Esophagus squamous epithelium (tissue), 5 donors: Measurements from ENCODE around the gene WDR73. TPM values are rescaled to one million over a fixed set of nuclear protein-coding genes. Genes with fewer than 3 reads are reported as not detected.

Experiments used
- DNase-seq: peaks from one replicate; lab custom pipeline; 2025; lab: John Stamatoyannopoulos, UW
- H3K27ac ChIP-seq, 4 donors: fragments of 200-600 bp; sonication (generic); one replicate each; pipeline ENCODE4 v1.5.1; 2016 to 2019; ENCODE audit warnings: mild to moderate bottlenecking in 1 of 4
- H3K27me3 ChIP-seq, 4 donors: fragments of 200-600 bp; sonication (generic); 1 replicate in 3 of 4; 2 replicates in 1 of 4; pipeline versions ENCODE4 v1.5.1 to v1.6.0; 2017 to 2021; ENCODE audit warnings: antibody characterized with exemption in 1 of 4
- H3K36me3 ChIP-seq, 3 donors: fragments of 200-600 bp; sonication (generic); one replicate each; pipeline ENCODE4 v1.5.1; 2016 to 2019
- H3K4me1 ChIP-seq, 3 donors: fragments of 200-600 bp; sonication (generic); one replicate each; pipeline ENCODE4 v1.5.1; 2017 to 2019
- H3K4me3 ChIP-seq, 4 donors: fragments of 200-600 bp; sonication (generic); 1 replicate in 3 of 4; 2 replicates in 1 of 4; pipeline ENCODE4 v1.5.1; 2016 to 2019; ENCODE audit warnings: mild to moderate bottlenecking in 2 of 4, moderate library complexity in 1 of 4
- H3K9me3 ChIP-seq, 3 donors: fragments of 200-600 bp; sonication (generic); one replicate each; pipeline ENCODE4 v1.5.1; 2016 to 2019
- CTCF ChIP-seq, 6 experiments: fragments of 450-650 bp in 4 of 6; fragments of 200-600 bp in 2 of 6; sonication (generic) in 2 of 6; IDR thresholded peaks; one replicate each; pipeline ENCODE4 v1.5.1; 2016 to 2019; ENCODE audit warnings: antibody characterized with exemption in 6 of 6, mild to moderate bottlenecking in 4 of 6, moderate library complexity in 4 of 6
- POLR2A ChIP-seq, 4 donors: fragments of 450-650 bp; IDR thresholded peaks; one replicate each; pipeline ENCODE4 v1.6.1; 2017; ENCODE audit warnings: antibody characterized with exemption in 4 of 4, mild to moderate bottlenecking in 4 of 4, moderate library complexity in 3 of 4
- WGBS, 2 donors: methylation state at CpG; one replicate each; pipeline ENCODE4 v1.1.5; 2018; 5-methylcytosine and 5-hydroxymethylcytosine counted together
- intact Hi-C: fragments of 100-400 bp; cut with DNase I; formaldehyde crosslinking; loops from one replicate; pipeline ENCODE4 v1.15.0; 2022
- total RNA-seq, 4 donors: library from RNA; depleted of rRNA; stranded (reverse); fragments of >200 nt; gene quantifications; one replicate each; pipeline ENCODE4 v1.1.0, GENCODE V29; 2016
- donor health status: DM: yes; HTN: yes; CAD: no.

Gene WDR73
- total RNA-seq, 4 donors from 2014 or later = 14.1 to 27.5 (median 16.5) TPM

GRCh38 chr15:84625123-84625522 is 29.0 kb downstream of the WDR73 start:
- no peaks in the 10 kb centered on the region for H3K27me3 ChIP-seq
- no peak for DNase-seq
- no peak overlapping the region for H3K27ac ChIP-seq
- intact Hi-C loops = no loop called here
- 79 to 83% methylated on average over 2 of the region's 2 CpGs for WGBS, 2 donors
- H3K9me3 ChIP-seq = peaks cover 0 to 20% (median 19%) of the 10 kb centered on the region in 3 donors
- peaks cover 0 to 1% (median 0%) of the 10 kb centered on the region in 3 donors for H3K4me1 ChIP-seq
- no peak for TF ChIP-seq CTCF (IDR thresholded peaks at IDR 0.05)
- no peak for TF ChIP-seq POLR2A (IDR thresholded peaks at IDR 0.05)
- peaks cover 0 to 35% (median 11%) of the 10 kb centered on the region in 3 donors for H3K36me3 ChIP-seq
- no peak overlapping the region for H3K4me3 ChIP-seq

GRCh38 chr15:84624359-84624758 is 29.7 kb downstream of the WDR73 start:
- TF ChIP-seq CTCF (IDR thresholded peaks at IDR 0.05) = no peak
- no peak for TF ChIP-seq POLR2A (IDR thresholded peaks at IDR 0.05)
- Histone ChIP-seq H3K36me3 (peaks cover 0 to 35% (median 11%) of the 10 kb centered on the region in 3 donors), H3K27ac (no peak overlapping the region)

GRCh38 chr15:84621358-84621979 is 32.6 kb downstream of the WDR73 start:
- H3K27me3 ChIP-seq = no peaks in the 10 kb centered on the region
- 93 to 96% methylated on average over 9 to 10 of the region's 17 CpGs for WGBS, 2 donors
- no peak overlapping the region for H3K27ac ChIP-seq
- H3K36me3 ChIP-seq = peaks cover 0 to 35% (median 11%) of the 10 kb centered on the region in 3 donors
- H3K9me3 ChIP-seq = peaks cover 0 to 20% (median 19%) of the 10 kb centered on the region in 3 donors
- H3K4me1 ChIP-seq = no peaks in the 10 kb centered on the region
- no peak for DNase-seq
- TF ChIP-seq CTCF (IDR thresholded peaks at IDR 0.05) = no peak
- intact Hi-C loops = no loop called here
- no peak overlapping the region for H3K4me3 ChIP-seq

More at GRCh38 chr15:84624359-84624758, 29.7 kb downstream of the WDR73 start:
- intact Hi-C loops = no loop called here
- H3K27me3 ChIP-seq = no peaks in the 10 kb centered on the region
- WGBS, 2 donors = 83 to 86% methylated on average over 6 of the region's 7 CpGs
- H3K9me3 ChIP-seq = peaks cover 0 to 20% (median 19%) of the 10 kb centered on the region in 3 donors
- no peak for DNase-seq
- H3K4me1 ChIP-seq = no peaks in the 10 kb centered on the region
- H3K4me3 ChIP-seq = no peak overlapping the region

- no peaks in the 10 kb centered on the region for H3K4me1 ChIP-seq
- H3K36me3 ChIP-seq = peaks cover 0 to 35% (median 11%) of the 10 kb centered on the region in 3 donors
- intact Hi-C loops = no loop called here
- no peak for DNase-seq
- no peak overlapping the region for H3K27ac ChIP-seq
- TF ChIP-seq POLR2A (IDR thresholded peaks at IDR 0.05) (no peak), CTCF (IDR thresholded peaks at IDR 0.05) (no peak)
- no peaks in the 10 kb centered on the region for H3K27me3 ChIP-seq
- WGBS, 2 donors = 85 to 95% methylated on average over 8 of the region's 8 CpGs
- H3K4me3 ChIP-seq = no peak overlapping the region
- H3K9me3 ChIP-seq = peaks cover 0 to 20% (median 19%) of the 10 kb centered on the region in 3 donors
Observed at GRCh38 chr15:84620626-84621025, 33.5 kb downstream of the WDR73 start.

GRCh38 chr15:84616235-84616634 is 37.8 kb downstream of the WDR73 start:
- Histone ChIP-seq H3K9me3 (peaks cover 0 to 8% (median 6%) of the 10 kb centered on the region in 3 donors), H3K36me3 (peaks cover 0 to 9% (median 6%) of the 10 kb centered on the region in 3 donors), H3K27ac (no peak overlapping the region), H3K4me1 (no peaks in the 10 kb centered on the region), H3K4me3 (no peak overlapping the region), H3K27me3 (no peaks in the 10 kb centered on the region)
- TF ChIP-seq POLR2A (IDR thresholded peaks at IDR 0.05) (no peak), CTCF (IDR thresholded peaks at IDR 0.05) (no peak)
- no peak for DNase-seq
- intact Hi-C loops = no loop called here
- 81 to 84% methylated on average over 3 of the region's 3 CpGs for whole genome bisulfite sequencing, 2 donors
